Bronchial epithelial cell (primary cell): ENCODE data around the gene MID1IP1. TPM values are rescaled to one million over a fixed set of nuclear protein-coding genes. Genes with fewer than 3 reads are reported as not detected.

ENCODE experiments used
- DNase-seq: peaks from one replicate; pipeline ENCODE4 v3.0.0-alpha.2; 2010; ENCODE audit warnings: low read depth
- FAIRE-seq: peaks from 2 replicates; lab custom pipeline; 2011; peaks lifted over from hg19 to GRCh38; lab: Jason Lieb, UNC
- H3K27me3 ChIP-seq: 2 replicates; pipeline ENCODE4 v1.5.1; 2011; ENCODE audit warnings: low read length; ENCODE audit not compliant: control insufficient read depth, insufficient read depth
- H3K36me3 ChIP-seq: 2 replicates; pipeline ENCODE4 v1.5.1; 2011; ENCODE audit warnings: low read length; ENCODE audit not compliant: control insufficient read depth, insufficient read depth
- H3K4me3 ChIP-seq: 2 replicates; pipeline ENCODE4 v1.5.1; 2011; ENCODE audit warnings: mild to moderate bottlenecking, low read depth, low read length, control low read depth
- total RNA-seq: library from RNA; depleted of rRNA; stranded (reverse); fragments of >200 nt; gene quantifications from 2 replicates; pipeline ENCODE4 v1.2.1, GENCODE V29; 2014
- TF ChIP-seq, protein P1 (sequence below): IDR thresholded peaks from 2 replicates; pipeline ENCODE4 v1.5.1; 2011; ENCODE audit warnings: mild to moderate bottlenecking, moderate library complexity, low read length, control low read depth, inconsistent platforms; ENCODE audit not compliant: insufficient read depth, severe bottlenecking

MID1IP1 gene
- total RNA-seq, 1 donor from 2014 or later = 127 TPM

DNA sequence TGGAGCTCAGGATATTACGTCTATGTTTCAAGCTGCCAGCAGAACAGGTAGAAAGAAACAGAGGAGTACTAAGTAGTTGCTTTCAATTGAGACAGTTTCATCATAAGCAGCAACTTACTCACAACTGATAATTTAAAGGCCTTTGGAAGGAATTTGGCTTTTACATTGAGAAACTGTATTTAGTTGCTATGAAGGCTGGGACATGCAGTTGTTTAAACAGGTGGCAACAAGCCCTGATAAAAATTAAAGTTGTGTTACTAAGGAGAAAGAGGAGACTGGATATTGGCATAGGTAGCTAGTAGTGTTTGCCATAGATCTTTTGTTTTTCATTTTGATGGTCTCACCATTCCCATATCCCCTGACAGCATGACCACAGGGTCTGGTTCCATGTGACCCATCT, 18.4 kb downstream of the MID1IP1 start:
- H3K27me3 ChIP-seq = no peaks in the 10 kb centered on the region
- TF ChIP-seq, protein P1, sequence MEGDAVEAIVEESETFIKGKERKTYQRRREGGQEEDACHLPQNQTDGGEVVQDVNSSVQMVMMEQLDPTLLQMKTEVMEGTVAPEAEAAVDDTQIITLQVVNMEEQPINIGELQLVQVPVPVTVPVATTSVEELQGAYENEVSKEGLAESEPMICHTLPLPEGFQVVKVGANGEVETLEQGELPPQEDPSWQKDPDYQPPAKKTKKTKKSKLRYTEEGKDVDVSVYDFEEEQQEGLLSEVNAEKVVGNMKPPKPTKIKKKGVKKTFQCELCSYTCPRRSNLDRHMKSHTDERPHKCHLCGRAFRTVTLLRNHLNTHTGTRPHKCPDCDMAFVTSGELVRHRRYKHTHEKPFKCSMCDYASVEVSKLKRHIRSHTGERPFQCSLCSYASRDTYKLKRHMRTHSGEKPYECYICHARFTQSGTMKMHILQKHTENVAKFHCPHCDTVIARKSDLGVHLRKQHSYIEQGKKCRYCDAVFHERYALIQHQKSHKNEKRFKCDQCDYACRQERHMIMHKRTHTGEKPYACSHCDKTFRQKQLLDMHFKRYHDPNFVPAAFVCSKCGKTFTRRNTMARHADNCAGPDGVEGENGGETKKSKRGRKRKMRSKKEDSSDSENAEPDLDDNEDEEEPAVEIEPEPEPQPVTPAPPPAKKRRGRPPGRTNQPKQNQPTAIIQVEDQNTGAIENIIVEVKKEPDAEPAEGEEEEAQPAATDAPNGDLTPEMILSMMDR = no peak
- H3K36me3 ChIP-seq = no peaks in the 10 kb centered on the region
- no peak for FAIRE-seq
- peak; percentile 50 for DNase-seq
- H3K4me3 ChIP-seq = no peak overlapping the region

DNA sequence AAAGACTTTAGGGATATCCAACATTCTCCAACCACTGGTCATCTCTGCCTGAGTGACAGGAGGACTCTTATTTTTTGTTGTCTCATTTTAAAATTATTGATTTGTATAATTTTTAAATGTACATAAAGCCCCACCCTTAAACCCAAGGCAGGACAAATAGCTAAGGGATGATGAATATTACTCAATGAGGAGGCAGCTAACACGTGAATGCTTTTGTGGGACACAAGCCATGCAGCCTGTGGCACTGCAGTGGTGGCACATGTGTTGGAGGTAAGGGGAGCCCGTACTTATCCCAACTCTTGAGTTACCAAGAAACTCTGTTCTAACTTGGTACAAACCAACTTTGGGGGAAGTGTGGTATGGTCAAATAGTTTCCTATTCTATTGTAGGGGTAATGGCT, 19.5 kb downstream of the MID1IP1 start:
- no peak for FAIRE-seq

DNA sequence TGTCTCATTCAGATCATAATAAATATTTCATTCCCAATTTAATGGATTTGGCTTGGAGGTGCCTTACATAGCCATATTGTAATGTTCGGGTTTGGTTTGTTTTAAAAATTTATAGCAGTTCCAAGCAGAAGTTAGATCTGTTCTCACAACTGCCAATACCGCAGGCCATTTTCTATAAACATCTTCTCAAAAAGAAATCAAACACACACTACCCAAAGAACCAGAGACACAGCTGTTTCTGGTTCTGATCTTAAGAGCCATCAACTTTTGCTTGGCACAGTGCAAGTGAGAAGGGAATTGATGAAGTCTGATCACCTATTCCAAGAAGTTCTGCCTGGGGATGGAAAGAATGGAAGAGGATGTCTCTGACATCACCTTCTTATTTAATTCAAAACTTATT, 22.9 kb downstream of the MID1IP1 start:
- DNase-seq (no peak), FAIRE-seq (no peak)
- Histone ChIP-seq H3K36me3 (no peaks in the 10 kb centered on the region), H3K27me3 (no peaks in the 10 kb centered on the region), H3K4me3 (no peak overlapping the region)
- TF ChIP-seq, protein P1 = no peak

More for the DNA sequence above, 19.5 kb downstream of the MID1IP1 start:
- H3K4me3 ChIP-seq = no peak overlapping the region
- no peaks in the 10 kb centered on the region for H3K27me3 ChIP-seq
- TF ChIP-seq, protein P1 = no peak
- DNase-seq = peak; percentile 46
- no peaks in the 10 kb centered on the region for H3K36me3 ChIP-seq

DNA sequence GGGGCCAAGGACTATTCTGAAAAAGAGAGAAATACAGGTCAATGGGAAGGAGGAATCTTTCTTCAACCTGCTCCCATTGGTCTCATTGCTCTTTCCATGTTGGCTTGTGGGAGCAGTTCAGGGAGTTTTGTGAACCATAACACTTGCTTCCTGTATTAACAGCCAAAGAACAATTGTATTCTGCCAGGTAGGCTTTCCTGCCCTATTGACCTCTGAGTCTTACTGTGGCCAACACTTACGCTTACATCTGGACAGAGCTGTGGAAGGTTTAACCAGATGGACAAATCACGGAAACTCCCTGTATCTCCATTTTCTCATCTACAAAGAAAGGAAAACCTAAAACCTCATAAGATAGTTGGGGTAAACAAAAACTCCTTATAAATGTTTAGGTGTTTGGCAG, 30.7 kb downstream of the MID1IP1 start:
- Histone ChIP-seq H3K36me3 (no peaks in the 10 kb centered on the region), H3K4me3 (no peak overlapping the region), H3K27me3 (no peaks in the 10 kb centered on the region)
- DNase-seq (no peak), FAIRE-seq (no peak)
- TF ChIP-seq, protein P1 = no peak

DNA sequence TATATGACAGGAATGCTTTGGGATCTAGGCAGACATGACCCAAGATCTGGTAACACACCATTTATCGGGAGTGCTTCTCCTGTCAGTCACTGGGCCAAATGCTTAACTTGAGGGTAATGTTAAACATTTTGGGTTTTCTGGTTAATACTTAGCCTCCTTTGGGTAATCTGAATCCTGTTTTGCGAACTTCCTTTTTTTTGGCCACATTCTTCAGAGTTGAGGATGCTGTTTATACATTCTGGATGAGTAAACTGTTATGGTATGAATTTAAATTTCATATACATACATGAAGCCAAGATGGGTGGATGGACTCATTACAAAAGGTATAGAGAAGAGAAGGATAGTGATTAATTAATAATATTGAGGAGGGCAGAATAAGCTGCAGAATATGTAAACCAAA, 36.1 kb downstream of the MID1IP1 start:
- TF ChIP-seq, protein P1 = no peak
- FAIRE-seq (no peak), DNase-seq (no peak)
- Histone ChIP-seq H3K27me3 (no peaks in the 10 kb centered on the region), H3K4me3 (no peak overlapping the region), H3K36me3 (no peaks in the 10 kb centered on the region)

DNA sequence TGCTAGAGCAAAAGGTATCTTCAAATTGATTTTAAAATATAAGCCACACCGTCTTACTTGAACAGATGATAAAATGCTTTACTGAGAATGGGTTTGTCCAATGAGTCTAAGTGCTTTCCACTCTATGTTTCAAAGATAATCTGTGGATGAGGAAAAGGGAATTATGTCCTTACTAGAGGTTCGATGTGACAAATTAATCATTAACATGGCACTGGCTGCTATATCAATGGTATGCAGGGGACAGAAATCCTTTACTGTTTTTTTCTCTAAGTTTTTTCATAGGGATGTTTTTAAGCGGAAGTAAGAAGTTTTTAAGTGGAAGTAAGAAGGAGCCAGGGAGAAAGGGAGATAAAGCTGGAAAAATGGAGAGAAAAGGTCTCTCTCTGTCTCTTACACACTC, 38.0 kb downstream of the MID1IP1 start:
- H3K4me3 ChIP-seq = no peak overlapping the region
- no peak for DNase-seq
- FAIRE-seq = no peak
- no peaks in the 10 kb centered on the region for H3K36me3 ChIP-seq
- no peaks in the 10 kb centered on the region for H3K27me3 ChIP-seq
- TF ChIP-seq, protein P1 = no peak
